Liver (tissue), 9 donors: ENCODE results near the gene RMRP. TPM values are rescaled to one million over a fixed set of nuclear protein-coding genes. Genes with fewer than 3 reads are reported as not detected.

Experiments
- DNase-seq: peaks from one replicate; pipeline ENCODE4 v3.0.0-alpha.2; 2017; ENCODE audit warnings: low spot score
- H3K27ac ChIP-seq, 2 donors: one replicate each; pipeline ENCODE4 v1.7.0; 2013; ENCODE audit warnings: inconsistent platforms in 2 of 2, low read length in 2 of 2, control low read depth in 1 of 2, low read depth in 1 of 2, mild to moderate bottlenecking in 1 of 2
- H3K27me3 ChIP-seq, 4 donors: one replicate each; pipeline versions ENCODE4 v1.6.1 to v1.7.0; 2013; ENCODE audit warnings: low read length in 3 of 4, inconsistent platforms in 1 of 4, mild to moderate bottlenecking in 1 of 4, moderate library complexity in 1 of 4; ENCODE audit not compliant: control insufficient read depth in 4 of 4, insufficient read depth in 4 of 4
- H3K36me3 ChIP-seq, 4 donors: one replicate each; pipeline versions ENCODE4 v1.6.1 to v1.7.0; 2013; ENCODE audit warnings: low read length in 3 of 4, mild to moderate bottlenecking in 3 of 4, low read depth in 1 of 4, moderate library complexity in 1 of 4; ENCODE audit not compliant: control insufficient read depth in 4 of 4, insufficient read depth in 3 of 4
- H3K4me1 ChIP-seq, 4 donors: one replicate each; pipeline versions ENCODE4 v1.6.1 to v1.7.0; 2013; ENCODE audit warnings: low read length in 3 of 4, mild to moderate bottlenecking in 3 of 4, moderate library complexity in 1 of 4; ENCODE audit not compliant: control insufficient read depth in 4 of 4, insufficient read depth in 4 of 4
- H3K4me3 ChIP-seq, 3 donors: one replicate each; pipeline versions ENCODE4 v1.6.1 to v1.7.0; 2013; ENCODE audit warnings: low read length in 3 of 3, control low read depth in 1 of 3, low read depth in 1 of 3, mild to moderate bottlenecking in 1 of 3
- H3K9ac ChIP-seq, 2 donors: one replicate each; pipeline ENCODE4 v1.7.0; 2013; ENCODE audit warnings: low read length in 2 of 2, mild to moderate bottlenecking in 2 of 2, moderate library complexity in 2 of 2, control low read depth in 1 of 2, low read depth in 1 of 2
- H3K9me3 ChIP-seq, 4 donors: one replicate each; pipeline versions ENCODE4 v1.6.1 to v1.7.0; 2013; ENCODE audit warnings: low read length in 3 of 4; ENCODE audit not compliant: control insufficient read depth in 4 of 4
- ATF3 ChIP-seq: IDR thresholded peaks from 2 replicates; pipeline ENCODE4 v1.6.1; 2016; ENCODE audit warnings: antibody characterized with exemption
- EGR1 ChIP-seq, 2 donors: IDR thresholded peaks; 2 replicates each; pipeline ENCODE4 v1.6.1; 2016 to 2018; ENCODE audit warnings: antibody characterized with exemption in 2 of 2, low read depth in 2 of 2
- FOXA2 ChIP-seq: IDR thresholded peaks from 2 replicates; pipeline ENCODE4 v1.6.1; 2016; ENCODE audit warnings: antibody characterized with exemption
- GABPA ChIP-seq, 2 donors: IDR thresholded peaks in 1 of 2; conservative IDR thresholded peaks in 1 of 2; 2 replicates each; pipeline ENCODE4 v1.6.1; 2016; ENCODE audit warnings: antibody characterized with exemption in 2 of 2, mild to moderate bottlenecking in 1 of 2, moderate library complexity in 1 of 2
- HNF4A ChIP-seq, 2 donors: conservative IDR thresholded peaks; 2 replicates each; pipeline ENCODE4 v1.6.1; 2016; ENCODE audit warnings: antibody characterized with exemption in 2 of 2, mild to moderate bottlenecking in 2 of 2
- RAD21 ChIP-seq, 2 donors: IDR thresholded peaks; 2 replicates each; pipeline ENCODE4 v1.6.1; 2016; ENCODE audit warnings: antibody characterized with exemption in 2 of 2, mild to moderate bottlenecking in 2 of 2
- RXRA ChIP-seq, 2 donors: IDR thresholded peaks; 2 replicates each; pipeline ENCODE4 v1.6.1; 2017 to 2018; ENCODE audit warnings: antibody characterized with exemption in 2 of 2, mild to moderate bottlenecking in 1 of 2
- SP1 ChIP-seq: IDR thresholded peaks from 2 replicates; pipeline ENCODE4 v1.6.1; 2018; ENCODE audit warnings: antibody characterized with exemption, mild to moderate bottlenecking
- YY1 ChIP-seq: IDR thresholded peaks from 2 replicates; pipeline ENCODE4 v1.6.1; 2016; ENCODE audit warnings: antibody characterized with exemption, mild to moderate bottlenecking
- ZBTB33 ChIP-seq: IDR thresholded peaks from 2 replicates; pipeline ENCODE4 v1.6.1; 2016; ENCODE audit warnings: antibody characterized with exemption
- WGBS: extraction: QIAGEN DNeasy Blood & Tissue Kit; methylation state at CpG from one replicate; pipeline ENCODE4 v1.1.7; 2013; 5-methylcytosine and 5-hydroxymethylcytosine counted together
- polyA plus RNA-seq, 2 donors: library from polyadenylated mRNA; stranded (reverse) in 1 of 2; unstranded in 1 of 2; fragments of 200-250 nt in 1 of 2; fragments of >200 nt in 1 of 2; fragmentation: Nextera tagmentation in 1 of 2; extraction: Ambion mirVana in 1 of 2; gene quantifications; one replicate each; pipeline versions ENCODE4 v1.2.1 to v1.2.3, GENCODE V29; 2013 to 2015
- total RNA-seq, 2 donors: library from RNA; depleted of rRNA; stranded (reverse); fragments of >200 nt; gene quantifications; one replicate each; pipeline ENCODE4 v1.2.3, GENCODE V29; 2014
- TF ChIP-seq, protein P1 (sequence below): IDR thresholded peaks from 2 replicates; pipeline ENCODE4 v1.6.1; 2016; ENCODE audit warnings: antibody characterized with exemption, mild to moderate bottlenecking
- donor health status: healthy.
- donor health status: healthy.
- donor health status: healthy.
- donor health status: healthy.
- donor health status: healthy.

The RMRP gene
- total and polyA plus RNA-seq, 4 donors: 5.3 to 67,037 (median 2,677) TPM

GRCh38 chr9:35665471-35665818, 7.6 kb upstream of the RMRP start:
- peak overlapping the region in 1 of 2 donors; percentile 31 for H3K27ac ChIP-seq
- DNase-seq: no peak
- H3K27me3 ChIP-seq: no peaks in the 10 kb centered on the region
- no peaks in the 10 kb centered on the region for H3K9me3 ChIP-seq
- H3K9ac ChIP-seq: peak overlapping the region; percentile 26 to 55
- 44% methylated on average over 5 of the region's 5 CpGs for WGBS
- TF ChIP-seq ATF3 (no peak), SP1 (no peak), FOXA2 (no peak), GABPA (IDR thresholded peaks at IDR 0.05 in 1 of 2, conservative IDR thresholded peaks at IDR 0.05 in 1 of 2) (no peak), EGR1 (IDR thresholded peaks at IDR 0.05; ENCODE audit: low read depth in 2 of 2) (no peak), HNF4A (conservative IDR thresholded peaks at IDR 0.05) (no peak), YY1 (no peak), ZBTB33 (no peak), RAD21 (IDR thresholded peaks at IDR 0.05) (no peak), RXRA (IDR thresholded peaks at IDR 0.05) (no peak)
- TF ChIP-seq, protein P1, sequence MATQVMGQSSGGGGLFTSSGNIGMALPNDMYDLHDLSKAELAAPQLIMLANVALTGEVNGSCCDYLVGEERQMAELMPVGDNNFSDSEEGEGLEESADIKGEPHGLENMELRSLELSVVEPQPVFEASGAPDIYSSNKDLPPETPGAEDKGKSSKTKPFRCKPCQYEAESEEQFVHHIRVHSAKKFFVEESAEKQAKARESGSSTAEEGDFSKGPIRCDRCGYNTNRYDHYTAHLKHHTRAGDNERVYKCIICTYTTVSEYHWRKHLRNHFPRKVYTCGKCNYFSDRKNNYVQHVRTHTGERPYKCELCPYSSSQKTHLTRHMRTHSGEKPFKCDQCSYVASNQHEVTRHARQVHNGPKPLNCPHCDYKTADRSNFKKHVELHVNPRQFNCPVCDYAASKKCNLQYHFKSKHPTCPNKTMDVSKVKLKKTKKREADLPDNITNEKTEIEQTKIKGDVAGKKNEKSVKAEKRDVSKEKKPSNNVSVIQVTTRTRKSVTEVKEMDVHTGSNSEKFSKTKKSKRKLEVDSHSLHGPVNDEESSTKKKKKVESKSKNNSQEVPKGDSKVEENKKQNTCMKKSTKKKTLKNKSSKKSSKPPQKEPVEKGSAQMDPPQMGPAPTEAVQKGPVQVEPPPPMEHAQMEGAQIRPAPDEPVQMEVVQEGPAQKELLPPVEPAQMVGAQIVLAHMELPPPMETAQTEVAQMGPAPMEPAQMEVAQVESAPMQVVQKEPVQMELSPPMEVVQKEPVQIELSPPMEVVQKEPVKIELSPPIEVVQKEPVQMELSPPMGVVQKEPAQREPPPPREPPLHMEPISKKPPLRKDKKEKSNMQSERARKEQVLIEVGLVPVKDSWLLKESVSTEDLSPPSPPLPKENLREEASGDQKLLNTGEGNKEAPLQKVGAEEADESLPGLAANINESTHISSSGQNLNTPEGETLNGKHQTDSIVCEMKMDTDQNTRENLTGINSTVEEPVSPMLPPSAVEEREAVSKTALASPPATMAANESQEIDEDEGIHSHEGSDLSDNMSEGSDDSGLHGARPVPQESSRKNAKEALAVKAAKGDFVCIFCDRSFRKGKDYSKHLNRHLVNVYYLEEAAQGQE: no peak
- peak overlapping the region in 2 of 3 donors; percentile 50 to 60 for H3K4me3 ChIP-seq
- no peaks in the 10 kb centered on the region for H3K36me3 ChIP-seq
- H3K4me1 ChIP-seq: peaks cover 5 to 30% (median 19%) of the 10 kb centered on the region in 4 donors

- no peaks in the 10 kb centered on the region for H3K27me3 ChIP-seq
- H3K9me3 ChIP-seq: no peaks in the 10 kb centered on the region
- H3K36me3 ChIP-seq: no peaks in the 10 kb centered on the region
- peak; percentile 49 to 80 for TF ChIP-seq GABPA (IDR thresholded peaks at IDR 0.05 in 1 of 2, conservative IDR thresholded peaks at IDR 0.05 in 1 of 2)
- TF ChIP-seq, protein P1: no peak
- peak in 1 of 2 donors; percentile 36 for TF ChIP-seq RAD21 (IDR thresholded peaks at IDR 0.05)
- 8% methylated on average over 58 of the region's 58 CpGs for WGBS
- peak within 1 kb of the TSS; percentile 26 to 55 for H3K9ac ChIP-seq
- peak within 1 kb of the TSS in 1 of 2 donors; percentile 31 for H3K27ac ChIP-seq
- peak; percentile 82 for DNase-seq
- peaks cover 5 to 28% (median 19%) of the 10 kb centered on the region in 4 donors for H3K4me1 ChIP-seq
- peak within 1 kb of the TSS in 2 of 3 donors; percentile 50 to 60 for H3K4me3 ChIP-seq
Observed at GRCh38 chr9:35664531-35665470, 7.0 kb upstream of the RMRP start, which contains the start of gene ARHGEF39. Gene ARHGEF39 (minus strand): TSS chr9:35665195. CDS start chr9:35665169, 26 bp downstream.
